Neural progenitor cell (in vitro differentiated cells): Measurements from ENCODE around the gene ANO2.

ENCODE experiments used
- EZH2 ChIP-seq: fragments of 200-600 bp; sonication (generic); IDR thresholded peaks from 2 replicates; pipeline ENCODE4 v1.6.1; 2017; ENCODE audit warnings: antibody characterized with exemption, mild to moderate bottlenecking, moderate library complexity
- EZH2phosphoT487 ChIP-seq: fragments of 200-600 bp; sonication (generic); IDR thresholded peaks from 2 replicates; pipeline ENCODE4 v1.6.1; 2017; ENCODE audit warnings: antibody characterized with exemption
- TF ChIP-seq, protein P1 (sequence below): fragments of 200-600 bp; sonication (generic); IDR thresholded peaks from 2 replicates; pipeline ENCODE4 v1.5.1; 2017; ENCODE audit warnings: antibody characterized with exemption, mild to moderate bottlenecking

- TF ChIP-seq, protein P1, sequence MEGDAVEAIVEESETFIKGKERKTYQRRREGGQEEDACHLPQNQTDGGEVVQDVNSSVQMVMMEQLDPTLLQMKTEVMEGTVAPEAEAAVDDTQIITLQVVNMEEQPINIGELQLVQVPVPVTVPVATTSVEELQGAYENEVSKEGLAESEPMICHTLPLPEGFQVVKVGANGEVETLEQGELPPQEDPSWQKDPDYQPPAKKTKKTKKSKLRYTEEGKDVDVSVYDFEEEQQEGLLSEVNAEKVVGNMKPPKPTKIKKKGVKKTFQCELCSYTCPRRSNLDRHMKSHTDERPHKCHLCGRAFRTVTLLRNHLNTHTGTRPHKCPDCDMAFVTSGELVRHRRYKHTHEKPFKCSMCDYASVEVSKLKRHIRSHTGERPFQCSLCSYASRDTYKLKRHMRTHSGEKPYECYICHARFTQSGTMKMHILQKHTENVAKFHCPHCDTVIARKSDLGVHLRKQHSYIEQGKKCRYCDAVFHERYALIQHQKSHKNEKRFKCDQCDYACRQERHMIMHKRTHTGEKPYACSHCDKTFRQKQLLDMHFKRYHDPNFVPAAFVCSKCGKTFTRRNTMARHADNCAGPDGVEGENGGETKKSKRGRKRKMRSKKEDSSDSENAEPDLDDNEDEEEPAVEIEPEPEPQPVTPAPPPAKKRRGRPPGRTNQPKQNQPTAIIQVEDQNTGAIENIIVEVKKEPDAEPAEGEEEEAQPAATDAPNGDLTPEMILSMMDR = no peak
- no peak for TF ChIP-seq EZH2
- TF ChIP-seq EZH2phosphoT487 = no peak
These were observed 221.3 kb downstream of the ANO2 start for GRCh38 chr12:5723711-5724252.
